Type B pancreatic cell (in vitro differentiated cells): ENCODE data around the gene POMT1. TPM values are rescaled to one million over a fixed set of nuclear protein-coding genes. Genes with fewer than 3 reads are reported as not detected.

Source experiments
- DNase-seq: peaks from one replicate; pipeline ENCODE4 v3.0.0; 2021; ENCODE audit warnings: mixed read lengths; ENCODE audit not compliant: unreplicated experiment; ENCODE audit errors: extremely low spot score
- H3K27ac Mint-ChIP-seq: 2 replicates; pipeline ENCODE4 v1.8.0; 2021; ENCODE audit warnings: mild to moderate bottlenecking, mixed read lengths
- H3K27me3 Mint-ChIP-seq: 2 replicates; pipeline ENCODE4 v1.8.0; 2021; ENCODE audit warnings: mixed read lengths
- H3K36me3 Mint-ChIP-seq: 2 replicates; pipeline ENCODE4 v1.8.0; 2021; ENCODE audit warnings: mixed read lengths
- H3K4me1 Mint-ChIP-seq: one replicate; pipeline ENCODE4 v1.8.0; 2021; ENCODE audit warnings: mixed read lengths; ENCODE audit not compliant: unreplicated experiment
- H3K4me3 Mint-ChIP-seq: 2 replicates; pipeline ENCODE4 v1.8.0; 2021; ENCODE audit warnings: mild to moderate bottlenecking, mixed read lengths
- H3K9me3 Mint-ChIP-seq: 2 replicates; pipeline ENCODE4 v1.8.0; 2021; ENCODE audit warnings: mixed read lengths
- total RNA-seq: library from RNA; stranded (reverse); gene quantifications from 2 replicates; pipeline ENCODE4 v1.2.1, GENCODE V29; 2021; ENCODE audit warnings: low replicate concordance
- TF ChIP-seq, protein P1 (sequence below): fragments of 200-600 bp; sonication (generic); conservative IDR thresholded peaks from 2 replicates; pipeline ENCODE4 v1.5.0; 2021; ENCODE audit warnings: antibody characterized with exemption, mild to moderate bottlenecking

Gene POMT1
- total RNA-seq, 1 donor from 2014 or later = 48.7 TPM

DNA sequence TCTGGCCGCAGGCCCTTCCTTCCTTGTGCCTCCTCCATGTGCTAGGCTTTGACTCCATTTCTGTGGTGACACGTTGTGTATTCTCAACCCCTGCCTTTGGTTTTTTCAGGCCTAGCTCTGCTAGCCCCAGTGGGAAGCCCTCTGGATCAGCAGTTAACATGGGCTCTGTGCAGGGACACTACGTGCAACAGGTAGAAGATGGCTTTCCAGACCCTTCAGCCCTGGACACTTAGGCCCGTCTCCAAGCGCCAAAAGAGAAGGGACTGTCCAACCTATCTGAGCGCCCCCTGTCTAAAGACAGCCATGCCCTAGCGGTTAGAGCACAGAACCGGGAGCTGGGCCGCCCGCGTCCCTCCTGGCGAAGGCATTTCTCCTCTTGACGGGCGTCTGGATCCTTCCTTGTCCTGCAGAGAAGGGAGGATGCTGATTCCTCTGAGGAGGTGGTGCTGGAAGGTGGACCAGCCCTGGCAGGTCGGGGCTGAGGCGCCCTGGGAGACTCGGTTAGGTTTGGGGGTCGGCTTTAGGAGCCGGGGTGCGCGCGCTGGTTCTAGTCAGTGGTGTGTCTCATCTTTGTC lies 8.3 kb upstream of the POMT1 start:
- peaks cover 26% of the 10 kb centered on the region for H3K36me3 Mint-ChIP-seq
- H3K4me1 Mint-ChIP-seq = no peaks in the 10 kb centered on the region
- TF ChIP-seq, protein P1, sequence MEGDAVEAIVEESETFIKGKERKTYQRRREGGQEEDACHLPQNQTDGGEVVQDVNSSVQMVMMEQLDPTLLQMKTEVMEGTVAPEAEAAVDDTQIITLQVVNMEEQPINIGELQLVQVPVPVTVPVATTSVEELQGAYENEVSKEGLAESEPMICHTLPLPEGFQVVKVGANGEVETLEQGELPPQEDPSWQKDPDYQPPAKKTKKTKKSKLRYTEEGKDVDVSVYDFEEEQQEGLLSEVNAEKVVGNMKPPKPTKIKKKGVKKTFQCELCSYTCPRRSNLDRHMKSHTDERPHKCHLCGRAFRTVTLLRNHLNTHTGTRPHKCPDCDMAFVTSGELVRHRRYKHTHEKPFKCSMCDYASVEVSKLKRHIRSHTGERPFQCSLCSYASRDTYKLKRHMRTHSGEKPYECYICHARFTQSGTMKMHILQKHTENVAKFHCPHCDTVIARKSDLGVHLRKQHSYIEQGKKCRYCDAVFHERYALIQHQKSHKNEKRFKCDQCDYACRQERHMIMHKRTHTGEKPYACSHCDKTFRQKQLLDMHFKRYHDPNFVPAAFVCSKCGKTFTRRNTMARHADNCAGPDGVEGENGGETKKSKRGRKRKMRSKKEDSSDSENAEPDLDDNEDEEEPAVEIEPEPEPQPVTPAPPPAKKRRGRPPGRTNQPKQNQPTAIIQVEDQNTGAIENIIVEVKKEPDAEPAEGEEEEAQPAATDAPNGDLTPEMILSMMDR = no peak
- H3K27me3 Mint-ChIP-seq = no peaks in the 10 kb centered on the region
- H3K27ac Mint-ChIP-seq = no peak overlapping the region
- DNase-seq = no peak
- no peaks in the 10 kb centered on the region for H3K9me3 Mint-ChIP-seq
- no peak overlapping the region for H3K4me3 Mint-ChIP-seq

DNA sequence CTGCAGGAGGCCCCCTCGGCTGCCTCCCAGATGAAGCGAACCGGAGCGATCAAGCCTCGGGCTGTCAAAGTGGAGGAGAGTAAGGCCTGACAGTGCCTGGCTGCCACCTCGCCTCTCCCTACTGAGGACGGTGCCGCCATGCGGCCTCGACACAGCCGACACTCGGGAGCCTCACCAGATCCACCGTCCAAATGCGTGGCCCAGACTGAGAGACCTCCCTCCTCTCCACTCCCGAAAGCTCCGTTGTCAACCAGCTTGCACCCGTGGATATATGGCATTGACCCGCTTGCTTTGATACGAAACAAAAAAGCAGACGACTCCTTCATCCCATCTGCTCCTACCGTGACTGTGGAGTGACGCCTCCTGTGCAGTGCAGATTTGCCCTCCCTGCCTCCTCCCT lies 6.9 kb upstream of the POMT1 start:
- DNase-seq = no peak
- H3K9me3 Mint-ChIP-seq = no peaks in the 10 kb centered on the region
- no peak overlapping the region for H3K4me3 Mint-ChIP-seq
- H3K36me3 Mint-ChIP-seq = peaks cover 20% of the 10 kb centered on the region
- TF ChIP-seq, protein P1 = no peak
- H3K27ac Mint-ChIP-seq = no peak overlapping the region
- no peaks in the 10 kb centered on the region for H3K27me3 Mint-ChIP-seq
- H3K4me1 Mint-ChIP-seq = no peaks in the 10 kb centered on the region

DNA sequence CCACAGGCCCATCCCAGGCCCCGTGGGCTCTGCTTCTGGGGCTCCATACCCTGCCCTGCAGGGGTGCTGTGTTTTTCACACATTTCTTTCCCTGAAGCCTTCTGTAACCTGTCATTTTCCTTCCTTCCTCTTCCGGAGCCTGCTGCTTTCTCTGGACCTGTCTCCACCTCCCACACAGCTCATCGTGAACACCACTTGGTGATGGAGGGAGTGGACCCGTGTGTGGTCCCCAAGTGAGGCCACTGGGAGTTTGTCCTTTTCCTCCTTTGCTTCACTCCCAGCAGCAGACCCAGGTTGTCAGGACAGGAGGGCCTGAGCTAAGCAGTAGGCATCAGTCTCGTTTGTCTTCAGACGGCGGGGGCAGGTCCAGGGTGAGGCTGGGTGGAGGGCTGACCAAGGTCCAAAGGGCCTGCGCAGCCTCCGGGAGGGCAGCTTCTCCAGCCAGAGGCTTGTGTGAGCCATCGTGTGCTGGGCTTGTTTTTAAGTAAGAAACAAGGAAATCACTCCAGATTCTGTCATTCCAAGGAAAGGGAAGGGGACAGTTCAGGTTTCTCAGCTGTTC lies 5.8 kb upstream of the POMT1 start:
- peaks cover 21% of the 10 kb centered on the region for H3K36me3 Mint-ChIP-seq
- no peak overlapping the region for H3K27ac Mint-ChIP-seq
- TF ChIP-seq, protein P1 = no peak
- H3K9me3 Mint-ChIP-seq = no peaks in the 10 kb centered on the region
- no peak for DNase-seq
- H3K4me1 Mint-ChIP-seq = peaks cover 5% of the 10 kb centered on the region
- no peaks in the 10 kb centered on the region for H3K27me3 Mint-ChIP-seq
- H3K4me3 Mint-ChIP-seq = no peak overlapping the region

DNA sequence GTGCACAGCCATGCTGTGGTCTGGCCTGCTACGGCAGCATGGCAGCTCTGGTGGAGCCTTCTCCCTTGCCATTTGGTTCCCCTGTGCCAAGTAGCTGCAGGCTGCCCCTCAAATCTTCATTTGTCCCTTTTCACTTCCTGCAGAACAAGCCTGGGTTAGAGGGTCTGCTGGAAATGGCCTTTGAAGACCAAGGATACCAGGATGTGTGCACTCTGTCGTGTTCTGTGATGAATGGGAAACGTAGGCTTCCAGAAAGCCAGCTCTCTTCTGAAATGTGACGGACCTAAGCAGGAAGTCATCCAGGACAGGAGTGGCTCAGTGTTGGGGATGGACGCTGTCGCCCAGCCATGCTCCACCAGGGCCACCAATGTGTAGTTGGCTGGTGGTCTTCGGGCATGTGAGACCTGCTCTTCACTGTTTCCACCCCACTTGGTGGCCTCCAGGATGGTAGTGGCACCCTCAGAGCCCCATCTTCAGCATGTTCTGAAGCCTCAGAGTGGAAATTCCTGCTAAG lies 3.4 kb upstream of the POMT1 start:
- Mint-ChIP-seq H3K36me3 (peaks cover 15% of the 10 kb centered on the region), H3K9me3 (no peaks in the 10 kb centered on the region), H3K27me3 (no peaks in the 10 kb centered on the region), H3K27ac (peak overlapping the region; percentile 20), H3K4me3 (no peak overlapping the region), H3K4me1 (peaks cover 14% of the 10 kb centered on the region)
- TF ChIP-seq, protein P1 = no peak
- DNase-seq = no peak

DNA sequence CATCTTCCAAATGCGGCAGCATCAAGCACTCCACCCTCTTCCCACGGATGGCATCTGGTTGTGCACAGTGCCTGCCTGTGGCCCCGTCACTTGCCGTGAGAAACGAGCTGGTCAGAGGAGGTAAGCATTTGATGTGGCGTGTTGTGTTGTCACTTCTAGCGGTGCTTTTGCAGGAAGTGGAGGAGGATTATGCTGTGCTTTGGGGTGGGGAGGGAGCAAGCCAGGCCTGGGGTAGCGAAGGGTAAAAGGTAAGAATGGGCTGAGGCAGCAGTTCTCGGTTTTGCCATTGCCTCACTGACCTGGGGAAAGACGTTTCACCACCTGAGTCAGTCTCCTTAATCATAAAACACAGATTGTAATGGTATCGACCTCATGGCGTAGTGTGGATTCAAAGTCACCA lies 2.3 kb upstream of the POMT1 start:
- peaks cover 14% of the 10 kb centered on the region for H3K36me3 Mint-ChIP-seq
- TF ChIP-seq, protein P1 = no peak
- no peaks in the 10 kb centered on the region for H3K27me3 Mint-ChIP-seq
- H3K4me1 Mint-ChIP-seq = peaks cover 19% of the 10 kb centered on the region
- peak overlapping the region; percentile 75 for H3K27ac Mint-ChIP-seq
- no peaks in the 10 kb centered on the region for H3K9me3 Mint-ChIP-seq
- no peak for DNase-seq
- H3K4me3 Mint-ChIP-seq = peak overlapping the region; percentile 21
